ENCODE measurements around the gene CRELD2.
"Not testable (repeated sequence)": the region's sequence is repeated elsewhere in the genome, so short reads cannot be mapped to it uniquely, and the experiment has no call there.

CRELD2 gene

DNA sequence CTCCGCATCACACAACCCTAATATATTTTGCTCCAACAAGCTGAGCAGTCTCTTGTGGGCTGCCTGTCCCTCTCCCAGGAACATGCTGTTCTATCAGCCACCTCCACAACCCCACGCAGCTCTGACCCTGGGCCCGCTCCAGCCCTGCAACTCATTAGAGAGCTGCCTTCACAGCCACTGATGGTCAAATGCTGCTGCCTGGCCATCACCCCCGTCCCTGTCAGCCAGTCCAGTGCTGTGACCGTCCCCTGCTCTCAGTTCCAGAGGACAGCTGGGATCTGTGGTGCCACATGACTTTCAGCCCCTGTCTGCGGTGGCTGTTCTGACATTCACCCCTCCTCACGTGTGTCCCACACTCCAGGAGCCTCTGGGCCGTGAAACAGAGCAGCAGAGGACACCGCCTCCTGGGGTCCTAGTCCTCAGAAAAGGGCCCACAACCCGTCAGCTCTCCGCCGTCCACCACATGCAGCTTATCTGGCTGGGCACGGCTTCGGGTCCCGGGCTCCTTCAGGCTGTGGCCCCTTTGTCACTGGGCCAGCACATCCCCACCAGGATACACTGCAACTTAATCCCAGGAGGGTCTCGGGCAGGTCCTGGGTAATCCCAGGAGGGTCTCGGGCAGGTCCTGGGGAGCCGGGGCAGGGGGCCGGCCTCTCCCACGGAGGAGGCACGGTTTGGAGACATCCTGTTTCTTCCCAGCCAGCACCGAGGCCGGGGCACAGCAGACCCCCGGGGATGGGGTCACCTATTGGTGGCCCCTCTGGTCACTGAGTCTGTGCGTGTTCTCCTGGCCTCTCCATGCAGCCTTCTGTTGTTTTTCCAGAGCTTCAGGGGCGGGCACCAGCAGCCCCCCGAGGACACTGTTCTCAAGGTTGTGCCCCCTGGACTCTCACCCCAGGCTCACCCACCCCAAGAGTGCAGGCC, 15.1 kb downstream of the CRELD2 start:
- DNase-seq: no peak

DNA sequence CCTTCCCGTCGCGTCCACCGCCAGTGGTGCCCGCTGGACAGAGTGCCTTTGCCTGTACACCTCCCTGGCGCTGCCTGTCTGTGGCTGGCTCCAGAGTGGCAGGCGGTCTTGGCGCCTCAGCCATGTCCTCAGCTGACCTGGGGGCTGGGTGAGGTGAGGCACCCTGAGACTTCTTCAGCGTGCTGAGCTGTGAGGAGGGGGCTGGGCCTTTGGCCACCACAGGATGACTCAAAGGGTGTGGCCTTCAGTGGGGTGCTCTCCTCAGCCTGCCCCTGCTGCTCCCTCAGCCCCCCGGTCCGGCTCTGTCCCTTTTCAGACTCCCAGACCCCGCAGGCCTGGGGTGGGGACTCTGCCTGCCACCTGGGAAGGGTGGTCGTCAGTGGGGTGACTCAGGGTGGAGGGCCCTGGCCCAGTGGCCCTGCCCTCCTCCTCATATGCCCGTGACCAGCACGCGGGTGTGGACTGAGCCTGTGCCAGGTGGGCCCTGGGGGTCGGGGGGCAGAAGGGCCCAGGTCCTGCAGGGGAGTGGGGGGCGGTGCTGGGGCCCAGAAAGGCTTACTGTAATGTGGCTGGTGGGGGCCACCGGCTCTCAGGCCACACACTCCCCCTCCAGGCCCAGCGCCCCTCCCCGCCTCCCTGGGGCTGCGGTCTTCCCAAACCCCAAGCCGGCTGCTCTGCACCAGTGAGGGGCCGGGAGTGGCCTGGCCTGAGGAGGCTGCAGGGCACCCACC, 15.9 kb downstream of the CRELD2 start:
- peak; percentile 45 for DNase-seq

DNA sequence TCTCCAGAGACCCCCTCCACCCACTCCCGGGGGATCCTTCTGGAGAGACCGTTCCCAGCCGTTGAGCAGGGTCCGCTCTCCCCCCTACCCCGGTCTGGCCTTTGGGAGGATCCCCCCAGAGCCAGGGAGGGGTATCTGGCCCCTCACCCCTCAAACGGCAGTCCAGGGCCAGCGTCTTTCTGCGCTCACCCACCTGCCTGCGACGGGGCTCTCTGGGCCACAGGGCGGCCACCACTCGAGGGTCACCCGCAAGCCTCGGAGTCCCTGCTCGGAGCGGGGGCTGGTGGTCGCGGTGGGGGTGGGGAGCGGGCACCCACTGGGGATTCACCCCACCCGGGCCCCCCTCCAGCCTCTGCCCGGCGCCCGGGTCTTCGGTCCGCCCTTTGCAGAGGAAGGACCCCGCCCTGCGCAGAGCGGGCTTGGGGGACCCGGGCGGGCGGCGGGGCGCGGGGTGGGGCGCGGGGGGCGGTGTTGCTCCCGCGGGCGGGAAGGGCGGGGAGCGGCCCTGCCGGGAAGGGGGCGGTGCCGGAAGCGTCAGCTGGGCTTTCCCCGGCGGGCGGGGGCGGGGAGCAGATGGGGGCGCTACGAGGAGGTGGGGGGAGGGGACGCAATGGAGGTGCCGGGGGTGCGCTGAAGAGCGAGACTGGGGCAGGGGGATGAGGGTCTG, 16.6 kb downstream of the CRELD2 start:
- peak; percentile 76 for DNase-seq

DNA sequence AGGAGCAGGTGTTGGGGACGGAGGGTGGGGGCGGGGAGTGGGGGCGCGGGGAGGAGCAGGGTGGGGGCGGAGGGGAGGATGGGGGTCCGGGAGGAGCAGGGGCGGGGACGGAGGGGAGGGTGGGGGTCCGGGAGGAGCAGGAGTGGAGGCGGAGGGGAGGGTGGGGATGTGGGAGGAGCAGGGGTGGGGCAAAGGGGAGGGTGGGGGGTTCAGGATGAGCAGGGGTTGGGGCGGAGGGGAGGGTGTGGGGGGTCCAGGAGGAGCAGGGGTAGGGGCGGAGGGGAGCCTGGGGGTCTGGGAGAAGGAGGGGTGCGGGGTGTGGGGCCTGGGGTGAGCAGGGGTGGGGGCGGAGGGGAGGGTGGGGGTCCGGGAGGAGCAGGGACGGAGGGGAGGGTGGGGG, 17.1 kb downstream of the CRELD2 start:
- no peak for DNase-seq

DNA sequence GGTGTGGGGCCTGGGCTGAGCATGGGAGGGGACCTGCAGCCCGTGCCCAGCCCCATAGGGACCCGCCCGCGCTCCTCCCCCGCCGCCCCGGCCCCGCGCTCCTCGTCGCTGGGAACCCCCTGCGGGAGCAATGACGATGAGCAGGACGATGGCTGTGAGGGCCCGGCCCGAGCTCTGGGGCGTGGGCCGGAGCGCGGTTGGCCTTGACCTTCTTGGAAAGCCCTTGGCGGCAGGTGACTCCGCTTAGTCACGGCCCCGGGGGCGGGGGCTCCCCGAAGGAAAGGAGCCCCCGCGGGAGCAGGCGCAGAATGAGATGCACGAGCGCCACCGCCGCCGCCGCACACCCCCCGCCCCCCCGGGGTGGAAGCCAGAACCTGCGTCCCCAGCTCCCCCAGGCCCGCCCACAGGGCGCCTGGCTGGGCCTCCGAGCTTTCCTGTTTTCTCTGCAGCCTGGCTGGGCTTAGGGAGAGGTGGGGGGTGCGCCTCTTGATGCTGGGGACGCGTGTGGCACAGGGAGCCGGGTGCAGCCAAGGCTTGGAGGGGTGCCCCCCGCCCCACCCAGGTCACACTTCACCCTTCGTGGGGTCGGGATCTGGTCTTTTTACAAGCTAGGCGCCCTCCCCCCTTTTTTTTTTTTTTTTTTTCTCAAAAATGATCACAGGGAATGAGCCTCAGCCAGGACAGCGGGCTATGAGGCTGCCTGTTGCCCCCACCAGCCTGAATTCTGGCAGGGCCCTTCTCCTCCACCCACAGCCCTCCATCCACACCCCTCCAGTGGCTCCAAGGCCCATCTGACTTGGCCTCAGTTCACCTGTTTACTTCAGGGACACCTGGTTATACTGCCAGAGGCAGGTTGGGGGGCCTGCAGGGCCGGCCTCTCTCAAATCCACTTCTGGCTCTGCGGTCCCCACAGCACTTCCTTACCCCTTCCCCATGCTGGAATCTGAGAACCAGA, 17.9 kb downstream of the CRELD2 start:
- peak; percentile 93 for DNase-seq

DNA sequence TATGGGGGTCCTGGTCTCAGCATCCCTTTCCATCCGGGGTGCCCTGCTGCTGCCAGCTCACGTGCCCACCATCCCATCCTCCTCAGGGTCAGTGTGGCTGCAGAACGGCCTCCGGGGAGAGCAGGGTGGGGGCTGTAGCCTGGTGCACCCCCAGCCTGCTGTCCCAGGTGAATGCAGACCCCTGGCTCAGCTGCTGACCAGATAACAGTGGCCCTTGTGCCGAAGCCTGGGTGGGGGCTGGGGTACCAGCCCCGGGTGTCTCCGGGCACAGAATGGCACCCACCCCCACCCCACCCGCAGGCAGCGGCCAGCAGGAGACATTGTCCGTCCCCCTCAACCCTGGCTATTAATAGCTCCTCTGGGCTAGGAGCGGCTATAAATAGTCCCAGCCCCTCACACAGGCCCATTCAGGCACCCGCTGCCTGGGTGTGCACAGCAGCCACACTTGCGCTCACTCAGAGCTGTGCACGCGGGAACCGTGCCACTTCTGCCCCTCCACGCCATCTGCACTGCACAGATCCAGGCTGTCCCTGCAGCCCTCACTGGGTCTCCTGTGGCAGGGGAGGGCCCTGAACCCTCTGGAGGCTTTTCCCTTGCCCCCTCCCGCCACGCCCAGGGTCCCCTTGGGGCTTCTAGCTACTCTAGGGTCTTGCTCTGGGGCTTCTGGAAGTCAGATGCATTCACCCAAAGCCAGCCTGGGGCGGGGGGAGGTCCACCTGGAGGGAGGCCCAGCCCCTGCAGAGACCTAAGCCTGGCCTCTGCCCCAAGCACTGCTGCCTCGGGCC, 18.7 kb downstream of the CRELD2 start:
- DNase-seq: no peak

DNA sequence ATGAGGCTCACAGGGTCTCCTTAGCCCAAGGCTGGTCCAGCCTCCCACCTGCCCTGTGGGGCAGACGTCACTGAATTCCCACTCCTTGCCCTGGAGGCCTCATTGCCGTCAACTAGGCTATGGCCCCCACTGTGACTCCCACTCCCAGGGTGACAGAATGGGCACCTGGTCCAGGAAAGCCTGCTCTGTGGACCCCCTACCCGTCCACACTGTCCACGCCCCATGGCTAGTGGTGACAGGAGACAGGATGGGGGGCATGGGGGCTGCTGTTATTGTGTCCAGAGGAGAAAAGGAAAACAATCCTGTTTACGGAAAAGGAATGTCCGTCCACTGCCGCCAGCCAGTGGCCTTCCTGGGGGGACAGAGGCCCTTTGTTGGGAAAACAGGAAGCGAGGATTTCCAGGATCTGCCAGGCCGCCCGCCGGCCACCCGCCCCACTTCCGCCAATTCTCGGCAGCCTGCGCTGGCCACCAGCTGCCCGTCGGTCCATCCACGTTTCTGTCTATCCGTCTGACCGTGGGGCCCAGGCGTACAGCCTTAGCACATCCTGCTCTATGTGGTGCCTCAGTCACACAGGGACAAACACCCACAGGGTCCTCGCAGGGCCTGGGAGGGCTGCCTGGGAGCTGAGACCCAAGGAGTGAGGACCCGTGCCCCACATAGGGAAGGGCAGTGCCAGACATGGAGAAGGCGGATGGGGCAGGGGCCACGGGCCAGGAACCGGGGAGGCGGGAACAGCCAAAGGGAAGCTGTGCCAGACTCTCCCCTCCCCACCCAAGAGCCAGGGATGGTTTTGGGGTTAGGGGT, 19.5 kb downstream of the CRELD2 start:
- DNase-seq: no peak

DNA sequence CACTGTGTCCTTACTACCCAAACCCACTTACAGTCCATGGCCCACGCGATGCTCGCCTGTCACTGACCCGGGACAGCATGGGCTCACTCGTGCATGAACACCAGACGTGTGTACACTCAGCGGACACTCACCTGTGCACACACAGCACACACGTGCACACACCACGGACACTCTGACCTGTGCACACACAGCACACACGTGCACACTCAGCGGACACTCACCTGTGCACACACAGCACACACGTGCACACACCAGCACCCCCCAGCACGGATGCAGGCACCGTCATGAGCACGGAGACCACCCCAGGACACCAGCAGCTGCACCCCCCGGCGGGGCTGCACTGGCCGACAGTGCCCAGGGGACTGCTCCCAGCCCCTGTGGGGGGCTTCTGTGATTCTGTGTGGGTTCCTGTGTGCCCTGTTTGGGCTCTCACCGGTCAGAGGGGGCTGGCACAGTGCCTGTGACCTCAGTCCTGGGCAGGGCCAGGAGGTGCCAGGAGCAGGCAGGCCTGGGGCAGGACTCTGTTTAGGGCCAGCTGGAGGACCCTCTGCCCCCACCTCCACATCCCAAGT, 20.2 kb downstream of the CRELD2 start:
- no peak for DNase-seq

DNA sequence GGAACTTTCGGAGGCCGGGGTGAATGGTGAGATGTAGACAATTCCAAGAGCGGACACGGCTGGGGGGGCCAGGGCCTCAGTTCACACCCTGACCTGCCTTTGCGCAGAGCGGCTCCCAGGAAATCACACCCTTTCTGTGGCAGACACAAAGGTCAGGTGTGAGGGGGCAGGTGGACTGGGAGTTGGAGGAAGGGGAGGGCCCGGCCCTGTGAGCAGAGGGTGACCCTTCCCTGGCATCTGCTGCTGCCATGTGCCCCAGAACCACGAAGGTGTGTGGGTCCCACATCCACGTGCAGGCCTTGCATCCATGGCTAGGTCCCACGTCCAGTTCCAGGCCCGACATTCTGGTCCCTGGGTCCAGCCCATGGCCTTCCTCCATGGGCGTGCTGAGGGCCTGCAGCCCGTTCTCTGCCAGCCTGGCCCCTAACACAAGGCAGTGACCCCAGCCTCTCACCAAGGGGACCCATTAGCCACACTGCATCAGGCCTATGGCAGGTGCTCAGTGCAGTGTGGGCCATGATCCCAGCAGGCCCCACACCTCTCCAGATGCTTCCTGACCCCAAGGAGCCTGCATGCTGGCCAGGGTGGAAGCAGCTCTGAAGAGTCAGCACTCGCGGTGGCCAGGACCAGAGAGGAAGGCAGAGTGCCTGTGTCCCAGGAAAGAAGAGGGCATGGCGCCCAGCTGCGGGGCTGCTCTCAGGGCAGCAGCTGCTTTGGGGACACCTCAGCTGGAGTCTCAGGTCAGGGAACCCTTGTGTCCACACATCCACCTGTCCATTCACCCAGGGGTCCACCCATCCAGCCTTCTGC, 23.3 kb downstream of the CRELD2 start:
- no peak for DNase-seq

DNA sequence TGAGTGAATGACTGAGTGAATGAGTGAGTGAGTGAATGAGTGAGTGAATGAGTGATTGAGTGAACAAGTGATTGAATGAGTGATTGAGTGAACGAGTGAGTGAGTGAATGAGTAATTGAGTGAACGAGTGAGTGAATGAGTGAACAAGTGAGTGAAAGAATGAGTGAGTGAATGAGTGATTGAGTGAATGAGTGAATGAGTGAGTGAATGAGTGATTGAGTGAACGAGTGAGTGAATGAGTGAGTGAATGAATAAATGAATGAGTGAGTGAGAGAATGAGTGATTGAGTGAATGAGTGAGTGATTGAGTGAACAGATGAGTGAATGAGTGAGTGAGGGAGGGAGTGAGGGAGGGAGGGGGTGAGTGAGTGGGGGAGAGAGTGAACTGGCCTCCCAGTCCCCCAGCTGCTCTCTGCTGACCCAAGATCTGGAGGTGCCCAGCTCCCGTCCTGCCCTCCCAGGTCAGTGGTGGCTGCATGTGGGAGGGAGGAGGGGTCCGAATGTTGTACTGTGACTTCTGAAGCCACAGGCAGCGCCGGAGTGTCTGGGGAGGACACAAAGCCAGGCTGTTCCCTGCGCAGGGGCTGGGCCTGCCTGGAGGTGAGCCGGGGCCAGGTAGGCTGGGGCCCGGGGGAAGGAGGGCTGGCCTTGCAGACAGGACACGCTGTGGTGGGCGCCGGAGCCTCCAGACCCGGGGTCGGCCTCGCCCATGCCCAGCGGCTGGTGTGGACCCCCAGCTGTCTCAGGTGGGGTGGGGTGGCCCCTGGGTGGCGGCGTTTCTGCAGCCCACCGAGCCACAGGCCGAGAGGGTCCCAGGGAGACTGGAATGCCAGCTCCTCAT, 24.4 kb downstream of the CRELD2 start:
- peak; percentile 58 for DNase-seq

DNA sequence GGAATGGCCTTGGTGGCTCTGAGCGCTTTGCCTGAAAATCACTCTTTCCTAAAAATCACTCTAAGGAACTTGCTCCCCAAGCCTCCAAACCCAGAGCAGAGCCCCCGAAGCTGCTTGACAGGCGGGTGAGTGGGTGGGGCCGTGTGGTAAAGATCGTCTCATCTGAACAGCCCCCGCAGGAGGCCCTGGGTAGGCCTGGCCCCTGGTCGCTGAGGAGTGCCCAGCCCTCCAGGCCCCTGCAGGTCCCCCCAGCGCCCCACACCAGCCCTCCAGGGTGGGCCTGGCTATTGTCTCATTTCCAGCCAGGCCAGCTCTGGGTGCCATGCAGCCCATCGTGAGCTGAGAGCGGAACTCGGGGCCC, 25.0 kb downstream of the CRELD2 start:
- DNase-seq: no peak

DNA sequence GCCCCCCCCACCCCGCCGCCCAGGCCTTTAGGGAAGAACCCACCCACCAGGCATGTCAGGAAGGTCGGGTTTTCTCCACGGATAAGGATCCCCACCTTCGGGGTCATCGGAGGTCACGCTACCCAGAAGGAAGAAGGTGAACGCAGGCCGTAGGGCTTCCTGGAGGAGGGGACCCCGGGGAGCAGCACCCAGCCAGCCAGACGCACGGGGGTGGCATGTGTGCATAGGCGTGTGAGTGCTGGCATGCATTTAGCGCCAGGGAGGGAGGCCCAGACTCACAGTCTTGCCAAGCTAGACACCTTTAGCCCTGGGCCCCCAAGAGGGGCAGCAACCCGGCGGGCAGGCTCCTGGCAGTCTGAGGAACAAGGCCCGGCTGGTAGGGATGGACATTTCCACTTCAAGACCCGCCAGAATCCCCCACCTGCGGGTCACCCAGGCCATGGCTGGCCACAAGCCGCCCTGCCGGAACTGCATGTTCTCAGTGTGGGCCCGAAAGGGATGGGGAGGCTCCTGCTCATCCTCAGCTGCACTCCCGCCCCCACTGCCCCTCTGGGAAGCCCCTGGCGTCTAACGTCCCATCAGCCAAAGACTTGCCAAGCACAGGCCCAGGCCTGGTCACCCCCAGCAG, 25.5 kb downstream of the CRELD2 start:
- DNase-seq: no peak

DNA sequence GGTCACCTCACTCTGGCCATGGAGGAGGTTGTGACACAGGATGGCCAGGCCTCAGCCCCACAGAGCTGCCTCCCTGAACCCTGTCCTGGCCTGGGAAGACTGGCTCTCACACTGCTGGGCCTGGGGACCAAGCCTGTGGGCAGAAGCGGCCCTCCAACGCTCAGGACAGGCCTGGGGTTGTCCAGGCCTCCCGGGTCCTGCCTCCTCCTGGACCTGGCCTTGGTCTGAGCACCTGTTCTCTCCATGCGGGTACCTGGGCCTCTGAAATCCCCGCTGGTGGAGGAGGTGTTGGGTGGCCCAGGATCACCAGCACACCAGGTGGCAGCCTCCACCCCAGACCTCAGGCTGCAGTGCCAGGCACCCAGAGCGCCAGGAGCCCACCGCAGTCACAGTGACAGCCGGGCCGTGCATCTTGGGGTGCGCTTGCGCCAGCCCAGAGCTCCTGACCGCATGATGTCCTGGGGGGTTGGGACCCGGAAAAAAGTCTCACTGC, 26.0 kb downstream of the CRELD2 start:
- no peak for DNase-seq

DNA sequence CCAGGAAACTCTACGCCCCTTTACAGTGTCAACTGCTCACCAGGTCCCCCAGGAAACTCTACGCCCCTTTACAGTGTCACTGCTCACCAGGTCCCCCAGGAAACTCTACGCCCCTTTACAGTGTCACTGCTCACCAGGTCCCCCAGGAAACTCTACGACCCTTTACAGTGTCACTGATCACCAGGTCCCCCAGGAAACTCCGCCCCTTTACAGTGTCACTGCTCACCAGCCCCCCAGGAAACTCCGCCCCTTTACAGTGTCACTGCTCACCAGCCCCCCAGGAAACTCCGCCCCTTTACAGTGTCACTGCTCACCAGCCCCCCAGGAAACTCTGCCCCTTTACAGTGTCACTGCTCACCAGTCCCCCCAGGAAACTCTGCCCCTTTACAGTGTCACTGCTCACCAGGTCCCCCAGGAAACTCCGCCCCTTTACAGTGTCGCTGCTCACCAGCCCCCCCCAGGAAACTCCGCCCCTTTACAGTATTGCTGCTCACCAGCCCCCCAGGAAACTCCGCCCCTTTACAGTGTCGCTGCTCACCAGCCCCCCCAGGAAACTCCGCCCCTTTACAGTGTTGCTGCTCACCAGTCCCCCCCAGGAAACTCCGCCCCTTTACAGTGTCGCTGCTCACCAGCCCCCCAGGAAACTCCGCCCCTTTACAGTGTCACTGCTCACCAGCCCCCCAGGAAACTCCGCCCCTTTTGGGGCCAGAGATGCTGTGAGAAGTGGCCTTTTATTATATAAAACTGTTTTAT, 26.8 kb downstream of the CRELD2 start:
- not testable (repeated sequence) for DNase-seq

DNA sequence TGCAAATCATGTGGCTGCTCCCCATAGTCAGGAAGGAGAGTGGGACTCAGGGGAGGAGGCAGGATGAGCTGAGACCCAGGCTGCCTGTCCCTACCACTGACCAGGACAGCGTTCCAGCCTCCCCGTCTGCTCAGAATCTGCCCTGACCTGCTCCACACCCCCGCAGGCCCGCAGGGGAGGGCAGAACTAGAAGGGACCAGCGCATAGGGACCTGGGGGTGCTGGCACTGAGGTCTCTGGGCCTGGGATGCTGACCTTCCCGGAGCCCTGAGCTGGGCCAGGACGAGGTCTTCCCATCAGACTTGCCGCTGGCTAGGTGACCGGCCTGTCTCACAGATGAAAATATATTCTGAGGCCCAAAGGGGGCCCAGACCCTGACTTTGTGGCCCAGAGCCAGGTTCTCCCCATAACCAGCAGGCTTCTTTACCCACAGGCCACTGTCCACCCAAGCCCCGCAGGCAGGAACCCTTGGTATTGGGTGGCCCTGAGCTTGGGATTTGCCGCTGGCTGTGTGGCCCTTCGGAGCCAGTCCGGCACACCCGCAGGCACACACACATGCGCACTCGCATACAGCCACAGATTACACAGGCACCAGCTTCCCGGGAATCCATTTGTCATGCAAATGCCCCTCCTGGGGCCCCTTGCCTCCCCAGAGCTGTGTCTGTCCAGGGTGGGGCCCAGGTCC, 28.3 kb downstream of the CRELD2 start:
- peak; percentile 76 for DNase-seq

DNA sequence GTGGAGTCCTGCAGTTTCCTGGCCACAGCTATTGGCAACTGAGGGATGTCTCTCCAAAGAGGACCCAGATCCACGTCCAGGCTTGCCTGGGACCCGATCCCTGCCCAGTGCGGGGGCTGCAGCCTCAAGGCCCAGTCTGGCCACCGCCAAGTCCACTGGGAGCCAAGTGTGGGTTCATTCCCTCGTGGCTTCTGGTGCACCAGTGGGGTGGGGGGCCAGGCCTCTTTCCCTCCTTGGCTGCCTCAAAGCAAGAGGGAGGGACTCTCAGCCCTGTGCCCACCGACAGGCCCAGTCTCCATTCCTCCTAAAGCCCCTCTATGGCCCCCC, 28.8 kb downstream of the CRELD2 start:
- no peak for DNase-seq

Data from DMS53 (cell line).